ENCODE results near the gene METTL4.

DNA sequence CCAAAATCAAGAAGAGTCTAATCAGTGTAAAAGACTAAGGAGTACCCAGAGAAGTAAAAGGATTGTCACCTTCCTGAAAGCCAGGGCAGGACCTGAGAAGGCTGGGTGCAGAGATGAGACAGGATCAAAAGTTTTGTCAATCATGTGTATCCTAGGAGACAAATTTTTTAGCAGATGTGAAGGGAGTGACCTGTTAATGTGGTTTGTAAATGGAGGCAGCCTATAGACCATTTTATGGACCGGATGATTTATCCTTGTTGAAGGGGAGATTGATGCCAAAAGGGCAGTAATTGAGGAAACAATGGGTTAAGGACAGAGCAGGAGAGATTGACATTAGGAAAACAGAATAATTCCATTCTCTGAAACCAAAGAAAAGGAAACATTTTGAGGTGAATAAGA is 865 bp upstream of the METTL4 start:
- no peak for TF ChIP-seq CTCF (IDR thresholded peaks at IDR 0.05; ENCODE audit: poor library complexity)
- TF ChIP-seq EZH2 (IDR thresholded peaks at IDR 0.05; ENCODE audit: borderline replicate concordance) = no peak
- no peak for TF ChIP-seq EZH2phosphoT487 (IDR thresholded peaks at IDR 0.05; ENCODE audit: low read depth, severe bottlenecking, unreplicated experiment)
